Measurements from ENCODE around the gene S100PBP. TPM values are rescaled to one million over a fixed set of nuclear protein-coding genes. Genes with fewer than 3 reads are reported as not detected.

S100PBP gene
- total RNA-seq, 1 experiment from 2014 or later, result 21.3 TPM

DNA sequence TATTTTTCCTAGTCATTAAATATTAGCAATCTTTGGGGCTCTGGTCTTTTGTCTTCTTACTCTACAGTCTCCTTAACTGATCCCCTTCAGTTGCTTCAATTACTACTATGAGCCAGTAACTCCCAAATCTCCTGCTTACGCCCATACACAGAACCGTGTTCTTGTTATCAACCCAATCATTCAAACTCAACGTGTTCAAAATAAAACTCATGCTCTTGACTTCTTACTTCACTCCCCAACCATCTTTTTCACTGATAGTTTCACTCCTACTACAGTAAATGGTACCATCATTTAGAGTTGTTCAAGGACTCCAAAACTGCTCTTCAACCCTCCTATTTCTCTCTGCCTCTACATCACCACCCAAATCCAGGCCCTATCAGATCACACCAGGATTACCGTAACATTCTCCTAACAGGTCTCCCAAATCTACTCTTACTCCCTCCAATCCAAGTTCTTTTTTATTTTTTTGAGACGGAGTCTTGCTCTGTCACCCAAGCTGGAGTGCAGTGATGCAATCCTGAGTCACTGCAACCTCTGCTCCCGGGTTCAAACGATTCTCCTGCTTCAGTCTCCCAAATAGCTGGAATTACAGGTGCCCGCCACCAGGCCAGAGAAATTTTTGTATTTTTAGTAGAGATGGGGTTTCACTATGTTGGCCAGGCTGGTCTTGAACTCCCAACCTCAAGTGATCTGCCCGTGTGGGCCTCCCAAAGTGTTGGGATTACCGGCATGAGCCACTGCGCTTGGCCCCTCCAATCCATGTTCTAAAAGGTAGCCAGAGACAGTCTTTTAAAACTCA is 3.3 kb upstream of the S100PBP start:
- in situ Hi-C loops (cut with HindIII; ENCODE audit: low pct_unique_long_range_greater_than_20kb, low sequenced_read_pairs), result no loop called here
- no peak for DNase-seq (ENCODE audit: low read depth)

DNA sequence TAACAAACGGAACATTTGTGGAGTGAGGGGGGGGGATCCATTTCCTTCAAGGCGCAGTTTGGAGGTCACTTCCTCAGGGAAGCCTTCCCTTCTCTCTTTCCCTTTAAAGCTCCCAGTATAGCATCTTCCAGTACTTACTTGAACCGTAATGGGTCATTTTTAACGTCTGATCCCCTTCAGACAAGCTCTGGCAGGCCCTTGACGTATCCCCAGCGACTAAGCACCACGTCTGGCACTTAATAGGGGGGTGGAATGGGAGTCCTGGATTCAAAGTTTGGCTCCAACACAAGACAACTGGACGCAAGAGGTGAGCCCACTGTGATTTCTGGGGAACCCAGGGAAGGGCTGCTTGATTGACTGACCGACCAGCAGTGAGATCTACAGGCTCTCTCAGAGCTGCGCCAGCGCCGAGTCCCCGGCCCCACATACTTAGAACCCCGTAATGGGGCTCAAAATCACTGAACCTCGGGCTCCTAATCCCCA is 736 bp upstream of the S100PBP start:
- in situ Hi-C loops (cut with HindIII; ENCODE audit: low pct_unique_long_range_greater_than_20kb, low sequenced_read_pairs), result no loop called here
- DNase-seq (ENCODE audit: low read depth), result no peak

DNA sequence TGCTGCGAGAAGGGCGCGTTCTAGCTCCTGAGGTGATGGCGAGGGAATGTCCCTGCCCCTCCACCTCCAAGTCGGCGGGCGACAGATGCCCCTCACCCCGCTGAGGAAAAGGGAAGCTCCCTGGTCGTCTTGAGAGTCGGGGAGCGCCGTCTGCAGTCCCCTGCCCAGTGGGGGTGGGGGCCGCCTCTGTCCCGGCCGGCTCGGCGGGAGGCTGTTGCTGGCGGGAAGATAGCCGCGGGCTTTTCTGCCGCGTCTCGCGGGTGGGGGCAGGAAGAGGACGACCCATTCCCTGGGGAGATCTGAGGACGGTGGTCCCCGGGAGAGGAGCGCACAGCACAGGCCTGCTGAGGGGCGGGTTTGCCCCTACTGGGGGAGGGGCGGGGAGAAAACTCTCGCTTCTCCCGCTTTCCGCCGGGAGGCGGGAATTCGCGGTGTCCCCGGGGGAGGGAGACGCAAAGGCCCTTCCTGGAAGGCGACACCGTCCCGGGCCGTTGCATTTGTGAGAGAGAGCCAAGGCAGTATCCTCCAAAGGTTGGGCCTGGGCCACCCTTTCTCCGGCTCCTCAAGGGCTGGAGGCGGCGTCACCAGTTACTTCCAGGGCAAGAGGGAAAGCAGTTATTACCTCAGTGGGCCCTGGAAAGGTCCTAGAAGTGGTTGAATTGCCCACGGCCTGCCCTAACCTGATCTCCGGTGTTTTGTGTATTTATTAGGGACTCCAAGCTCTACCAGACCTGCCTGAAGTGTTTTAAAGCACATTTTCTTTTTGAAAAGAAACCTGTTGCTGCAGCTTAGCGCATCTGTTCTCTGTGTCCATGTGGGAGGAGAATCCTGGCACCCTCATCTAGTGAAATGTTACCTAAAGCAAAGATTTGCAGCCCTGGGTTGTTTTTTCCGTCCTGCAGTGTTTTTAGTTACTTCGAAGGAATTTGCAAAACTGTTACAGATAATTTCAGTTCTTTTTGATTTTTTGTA is 648 bp downstream of the S100PBP start:
- in situ Hi-C loops (cut with HindIII; ENCODE audit: low pct_unique_long_range_greater_than_20kb, low sequenced_read_pairs), result no loop called here
- DNase-seq (ENCODE audit: low read depth), result peak; percentile 82

DNA sequence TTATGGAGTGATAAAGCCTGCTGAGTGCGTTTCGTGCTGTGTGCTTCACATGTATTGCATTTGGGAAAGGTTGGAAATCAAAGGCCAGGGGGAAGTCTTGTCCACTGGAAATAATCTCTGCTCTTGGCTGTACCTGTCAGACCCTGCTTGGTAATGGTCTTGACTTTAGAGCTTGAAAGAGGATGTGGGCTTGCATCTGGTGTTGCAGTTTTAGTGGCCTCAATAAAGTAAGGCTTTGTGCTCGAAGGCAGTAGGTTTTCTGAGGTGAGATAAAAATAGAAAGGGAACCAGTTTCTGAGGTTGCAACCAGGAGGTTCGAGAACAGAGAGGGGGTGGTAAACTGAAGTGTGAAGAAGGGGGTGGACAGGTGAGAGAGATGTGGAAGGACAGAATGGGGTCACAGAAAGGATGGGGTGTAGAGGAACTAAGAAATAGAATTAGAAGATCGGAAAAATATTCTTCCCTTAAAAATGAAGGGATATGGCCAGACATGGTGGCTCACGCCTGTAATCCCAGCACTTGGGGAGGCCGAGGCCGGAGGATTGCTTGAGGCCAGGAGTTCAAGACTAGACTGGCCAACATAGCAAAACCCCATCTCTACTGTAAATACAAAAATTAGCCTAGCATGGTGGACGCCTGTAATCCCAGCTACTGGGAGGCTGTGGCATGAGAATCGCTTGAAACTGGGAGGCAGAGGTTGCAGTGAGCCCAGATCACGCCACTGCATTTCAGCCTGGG is 1.5 kb downstream of the S100PBP start:
- in situ Hi-C loops (cut with HindIII; ENCODE audit: low pct_unique_long_range_greater_than_20kb, low sequenced_read_pairs), result no loop called here
- no peak for DNase-seq (ENCODE audit: low read depth)

DNA sequence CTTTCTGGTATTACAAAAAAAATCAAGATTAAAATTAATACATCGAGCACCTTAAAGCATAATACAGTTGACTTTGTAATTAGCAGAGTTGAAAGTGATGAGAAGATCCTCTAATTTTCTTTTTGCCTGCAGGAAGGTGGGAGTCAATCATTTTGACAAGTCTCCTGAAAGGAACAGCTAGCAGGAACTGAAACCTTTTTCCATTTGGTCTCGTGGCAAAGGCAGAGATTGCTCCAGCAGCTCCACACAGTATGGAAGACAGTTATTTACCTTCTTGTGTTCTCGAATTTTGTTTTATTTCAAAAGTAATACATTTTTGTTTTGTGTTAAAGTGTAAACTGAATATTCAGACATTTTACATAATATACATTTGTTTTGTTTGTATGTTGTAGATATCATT is 7.7 kb downstream of the S100PBP start:
- no peak for DNase-seq (ENCODE audit: low read depth)
- in situ Hi-C loops (cut with HindIII; ENCODE audit: low pct_unique_long_range_greater_than_20kb, low sequenced_read_pairs), result no loop called here

DNA sequence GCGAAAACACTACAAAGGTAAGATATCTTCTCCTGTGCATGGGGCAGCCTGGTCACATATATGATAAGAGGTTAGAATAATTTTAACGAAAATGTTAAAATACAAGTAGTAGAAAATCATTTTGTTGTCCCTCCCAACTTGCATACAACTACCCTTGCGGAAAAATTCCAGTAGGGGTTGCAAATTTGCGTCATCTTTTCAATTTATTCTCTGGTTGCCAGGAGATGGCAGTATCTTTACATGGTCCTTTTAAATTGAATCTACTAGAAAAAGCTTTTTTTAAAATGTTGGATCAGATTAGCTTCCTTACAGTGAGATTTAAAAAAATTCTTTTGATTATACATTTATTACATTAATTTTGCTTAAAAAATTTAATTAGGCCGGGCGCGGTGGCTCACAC is 10.9 kb downstream of the S100PBP start:
- DNase-seq (ENCODE audit: low read depth), result no peak
- in situ Hi-C loops (cut with HindIII; ENCODE audit: low pct_unique_long_range_greater_than_20kb, low sequenced_read_pairs), result no loop called here

DNA sequence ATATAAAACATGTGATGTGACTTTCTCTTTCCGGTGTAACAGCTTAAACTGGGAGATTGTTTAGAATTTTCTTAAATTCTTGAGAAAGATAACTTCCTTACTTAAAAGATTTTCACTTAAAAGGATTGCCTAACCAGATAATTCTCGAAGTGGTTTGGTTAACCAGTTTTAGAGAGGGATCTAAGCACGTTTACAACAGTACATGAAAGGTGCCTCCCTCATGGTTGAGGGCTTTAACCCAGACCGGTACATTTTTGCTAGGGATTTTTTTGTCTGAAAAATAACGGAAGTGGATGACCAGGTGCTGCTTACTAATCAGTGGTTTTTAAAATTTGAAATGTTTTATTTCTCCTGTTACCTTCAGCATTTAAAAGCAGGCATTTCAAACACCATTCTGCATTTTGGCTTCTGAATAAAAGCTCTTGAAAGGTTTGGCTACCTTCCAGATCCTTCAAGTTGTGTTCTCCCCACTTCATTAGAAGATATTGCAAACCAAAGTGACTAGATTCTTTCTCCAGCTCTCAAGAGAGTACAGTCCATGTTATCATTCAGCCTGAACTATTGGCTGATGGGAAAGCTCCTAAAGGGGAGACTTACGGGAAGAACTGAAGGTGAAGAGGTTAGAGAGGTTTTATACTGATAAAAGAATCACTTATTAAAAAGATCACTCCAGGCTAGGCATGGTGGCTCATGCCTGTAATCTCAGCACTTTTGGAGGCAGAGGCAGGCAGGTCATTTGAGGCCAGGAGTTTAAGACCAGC is 12.8 kb downstream of the S100PBP start:
- in situ Hi-C loops (cut with HindIII; ENCODE audit: low pct_unique_long_range_greater_than_20kb, low sequenced_read_pairs), result no loop called here
- DNase-seq (ENCODE audit: low read depth), result no peak

DNA sequence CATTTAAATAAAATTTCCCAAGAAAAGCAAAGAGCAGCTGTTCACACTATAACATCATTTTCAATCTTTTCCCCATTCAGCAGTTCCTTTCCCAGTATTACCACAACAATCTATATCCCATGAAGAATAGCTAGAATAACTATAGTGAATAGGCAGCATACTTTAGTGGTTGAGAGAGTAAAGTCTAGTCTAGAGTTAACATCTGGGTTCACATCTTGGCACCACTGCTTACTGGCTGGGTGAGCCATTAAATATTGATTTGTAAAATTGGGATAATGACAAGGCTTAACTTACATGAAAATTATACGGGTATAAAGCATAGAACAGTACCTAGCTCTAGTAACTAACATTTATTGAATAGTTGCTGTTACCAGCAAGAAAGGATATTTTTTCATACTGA is 14.4 kb downstream of the S100PBP start:
- no peak for DNase-seq (ENCODE audit: low read depth)
- in situ Hi-C loops (cut with HindIII; ENCODE audit: low pct_unique_long_range_greater_than_20kb, low sequenced_read_pairs), result no loop called here

DNA sequence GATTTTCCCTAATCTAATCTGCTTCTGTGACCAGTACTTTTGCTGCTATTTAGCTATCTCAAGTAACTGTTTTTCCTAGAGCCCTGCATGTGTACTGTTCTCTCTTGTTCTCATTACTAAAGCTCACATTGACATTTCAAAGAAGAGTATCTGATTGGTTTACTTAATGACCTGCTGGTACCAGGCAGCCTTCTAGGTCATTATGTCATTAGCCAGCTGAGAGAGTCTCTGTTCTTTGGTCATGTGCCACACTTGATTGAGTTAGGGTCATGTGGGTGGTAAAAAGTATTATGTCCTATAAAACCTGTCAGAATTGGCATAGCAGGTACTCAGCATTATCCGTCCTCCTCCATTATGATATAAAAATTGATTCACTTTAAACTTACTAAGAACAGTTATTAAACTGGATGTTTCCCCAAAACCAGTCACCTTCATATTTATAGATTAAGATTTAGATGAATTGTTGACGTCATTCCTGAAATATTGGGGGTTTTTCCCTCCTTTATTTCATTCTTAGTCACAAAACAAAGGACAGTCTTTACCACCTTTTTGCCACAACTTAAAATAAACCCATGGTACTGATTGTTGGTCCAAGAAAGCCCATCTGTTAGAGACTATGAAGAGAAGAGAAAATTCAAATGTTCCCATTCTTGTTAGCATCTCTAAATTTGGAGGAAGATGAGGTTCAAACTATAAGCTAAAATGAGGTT is 31.1 kb downstream of the S100PBP start:
- in situ Hi-C loops (cut with HindIII; ENCODE audit: low pct_unique_long_range_greater_than_20kb, low sequenced_read_pairs), result no loop called here
- no peak for DNase-seq (ENCODE audit: low read depth)

DNA sequence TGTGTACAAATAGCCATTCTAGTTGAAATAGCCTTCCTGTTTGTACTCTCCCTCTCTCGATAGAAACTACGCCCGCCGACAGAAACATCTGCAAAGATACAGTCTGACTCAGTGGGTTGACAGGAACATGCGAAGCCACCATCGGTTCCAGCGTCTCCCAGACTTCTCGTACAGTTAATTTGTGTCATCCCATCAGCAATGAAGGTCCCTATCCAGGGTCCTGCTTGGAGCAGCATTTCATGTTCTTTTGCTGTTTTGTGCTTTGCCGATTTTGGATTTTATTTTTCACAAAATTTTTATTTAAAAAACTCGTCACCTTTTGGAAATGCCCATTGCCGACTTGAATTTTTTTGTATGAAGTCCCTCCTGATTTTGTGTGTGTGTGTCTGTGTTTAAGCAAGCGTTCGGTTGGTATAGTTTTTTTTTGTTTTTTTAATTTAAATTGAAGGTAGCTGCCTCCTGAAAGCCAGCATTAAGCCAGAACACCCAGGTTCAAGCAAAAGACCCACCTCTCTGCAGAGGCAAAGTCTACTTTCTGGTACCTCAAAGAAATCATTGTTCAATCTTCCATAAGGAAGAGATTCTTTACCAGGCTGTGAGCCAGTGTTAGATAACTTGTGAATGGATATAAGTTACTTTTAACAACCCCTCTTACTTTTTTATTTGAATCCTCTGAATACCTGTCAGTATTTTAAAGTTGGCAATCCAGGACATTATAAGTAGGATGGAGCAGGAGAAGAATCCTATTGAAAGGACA is 38.6 kb downstream of the S100PBP start:
- DNase-seq (ENCODE audit: low read depth), result no peak
- in situ Hi-C loops (cut with HindIII; ENCODE audit: low pct_unique_long_range_greater_than_20kb, low sequenced_read_pairs), result no loop called here

DNA sequence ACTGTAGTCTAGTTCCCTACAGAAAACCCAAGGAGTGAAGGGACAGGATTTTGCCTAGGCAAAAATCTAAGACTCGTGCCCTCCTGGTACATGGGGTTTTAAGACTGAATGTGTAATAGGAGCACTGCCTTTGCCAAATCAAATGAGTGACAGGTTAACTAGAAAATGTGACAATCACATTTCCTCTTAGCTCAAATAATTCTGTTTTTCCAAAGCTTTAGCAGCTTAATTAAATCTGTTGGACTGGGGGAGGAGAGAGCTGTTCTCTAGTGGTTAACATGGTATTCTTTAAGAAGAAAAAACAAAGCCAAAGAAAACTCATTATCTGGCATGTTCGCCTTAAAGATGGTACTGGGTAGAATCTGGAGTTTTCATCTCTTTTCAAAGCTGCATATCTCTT is 40.7 kb downstream of the S100PBP start:
- no peak for DNase-seq (ENCODE audit: low read depth)
- in situ Hi-C loops (cut with HindIII; ENCODE audit: low pct_unique_long_range_greater_than_20kb, low sequenced_read_pairs), result no loop called here

DNA sequence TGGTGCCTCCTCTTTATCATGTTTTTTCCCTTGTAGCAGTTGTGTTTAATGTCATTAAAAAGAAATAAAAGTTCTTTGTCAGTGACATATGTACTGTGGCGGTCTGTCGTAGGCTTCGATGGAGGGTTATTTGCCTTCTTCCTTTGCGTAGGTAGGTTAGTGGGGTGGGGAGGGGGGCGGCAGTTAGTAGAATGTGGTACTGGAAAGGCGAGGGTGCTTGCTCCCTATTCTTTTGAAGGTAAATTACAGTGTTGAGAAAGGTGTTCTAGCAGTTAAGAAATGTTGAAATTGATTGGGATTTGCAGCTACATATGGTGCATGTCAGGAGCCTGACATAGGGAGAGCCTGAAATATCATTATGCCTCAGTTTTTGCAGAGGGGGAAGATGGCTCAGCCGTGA is 41.3 kb downstream of the S100PBP start:
- in situ Hi-C loops (cut with HindIII; ENCODE audit: low pct_unique_long_range_greater_than_20kb, low sequenced_read_pairs), result no loop called here

DNA sequence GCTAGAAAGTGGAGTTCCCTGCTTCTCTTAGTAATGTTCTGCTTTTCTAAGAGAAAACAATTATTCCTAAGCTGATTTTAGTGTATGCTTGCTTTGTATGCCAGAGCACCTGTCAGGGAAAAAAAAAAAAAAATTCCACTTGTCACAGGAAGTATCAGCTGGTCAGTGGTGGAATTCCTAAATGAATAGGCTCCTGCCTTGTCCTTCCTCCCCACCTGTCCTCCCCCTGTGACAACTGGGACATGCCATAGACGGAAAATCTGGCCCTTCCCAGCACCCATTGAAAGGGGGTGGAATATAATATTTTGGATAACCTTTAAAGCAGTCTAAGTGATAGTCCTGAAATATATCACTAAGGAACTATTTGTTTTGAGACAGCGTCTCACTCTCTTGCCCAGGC is 42.5 kb downstream of the S100PBP start:
- DNase-seq (ENCODE audit: low read depth), result no peak
- in situ Hi-C loops (cut with HindIII; ENCODE audit: low pct_unique_long_range_greater_than_20kb, low sequenced_read_pairs), result no loop called here

More for the DNA sequence above, 41.3 kb downstream of the S100PBP start:
- DNase-seq (ENCODE audit: low read depth), result no peak

DNA sequence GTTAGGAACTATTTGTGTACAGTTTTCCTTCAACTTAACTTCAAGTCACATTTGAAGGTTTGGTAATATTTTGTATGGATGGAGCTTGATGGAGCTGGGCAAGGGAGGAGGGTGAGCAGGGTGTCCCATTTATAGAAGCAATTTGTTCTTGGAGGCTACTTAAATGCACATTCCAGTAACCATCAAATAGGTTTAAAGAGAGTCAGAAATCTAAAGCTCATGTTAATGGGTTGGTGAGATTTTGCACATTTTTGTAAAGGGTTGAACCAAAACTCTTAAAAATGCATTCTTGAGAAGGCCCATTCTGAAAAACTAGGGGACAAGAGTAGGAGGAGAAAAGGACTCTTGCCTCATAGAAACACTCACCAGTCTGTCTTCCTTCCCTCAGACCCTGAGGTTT is 43.1 kb downstream of the S100PBP start:
- no peak for DNase-seq (ENCODE audit: low read depth)
- in situ Hi-C loops (cut with HindIII; ENCODE audit: low pct_unique_long_range_greater_than_20kb, low sequenced_read_pairs), result no loop called here

DNA sequence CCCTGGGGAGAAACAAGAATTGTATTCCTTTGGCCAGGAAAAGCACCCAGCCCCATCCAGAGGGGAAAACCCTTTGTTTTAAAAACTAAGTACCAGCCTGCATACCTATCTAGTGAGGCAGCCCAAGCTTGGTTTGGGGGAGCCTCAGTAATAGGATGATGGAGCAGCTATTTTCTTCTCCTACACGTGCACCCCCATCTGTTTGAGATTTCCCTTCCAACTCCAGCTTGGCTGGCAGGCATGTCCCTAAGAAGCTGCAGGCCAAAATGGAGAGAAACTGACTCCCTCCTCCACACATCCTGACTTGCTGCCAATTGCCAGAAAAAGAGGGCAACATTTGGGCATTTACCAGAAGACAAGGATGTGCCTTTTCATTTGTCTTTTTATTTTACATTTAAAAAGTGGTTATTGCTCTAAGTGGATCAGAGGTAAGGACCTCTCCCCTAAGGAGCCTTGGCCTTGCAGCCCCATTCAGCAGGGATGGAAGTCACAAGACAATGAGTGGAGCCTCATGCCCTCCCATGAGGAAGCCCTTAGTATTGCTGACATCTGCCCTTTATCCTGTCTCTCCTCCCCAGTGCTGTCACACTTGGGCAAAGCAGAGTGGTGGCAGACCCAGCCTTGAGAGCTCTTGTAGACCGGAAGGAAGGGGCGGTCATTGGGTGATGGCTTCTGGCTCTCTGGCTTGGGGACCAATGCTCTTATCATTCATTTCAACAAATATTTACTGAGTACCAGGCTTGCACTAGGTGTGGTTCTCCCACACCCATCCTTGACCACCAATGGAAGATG is 44.6 kb downstream of the S100PBP start:
- in situ Hi-C loops (cut with HindIII; ENCODE audit: low pct_unique_long_range_greater_than_20kb, low sequenced_read_pairs), result no loop called here

More for the DNA sequence above, 44.6 kb downstream of the S100PBP start:
- no peak for DNase-seq (ENCODE audit: low read depth)

All from Caki2 (cell line).